PC-3 (cell line): ENCODE measurements around the gene WDFY1. TPM values are rescaled to one million over a fixed set of nuclear protein-coding genes. Genes with fewer than 3 reads are reported as not detected.

Experiments used
- ATAC-seq: fragments of 200-7000 bp; cut with Tn5 transposase; 2 replicates; pipeline ENCODE4 v1.9.1; 2020; ENCODE audit warnings: mild to moderate bottlenecking, moderate library complexity
- BruUV-seq: library from RNA; stranded (reverse); fragments of 400-500 nt; replicated peaks from 2 replicates; lab custom pipeline; 2021; lab: Mats Ljungman, UMichigan
- CTCF ChIA-PET: fragments of 300-600 bp; sonication (Branson Sonifier 250); formaldehyde crosslinking; loops from one replicate; lab custom pipeline; 2022; ENCODE audit warnings: antibody characterized with exemption; lab: Charles Lee
- POLR2A ChIA-PET: fragments of 300-600 bp; sonication (Branson Sonifier 250); formaldehyde crosslinking; loops from one replicate; lab custom pipeline; 2022; ENCODE audit warnings: antibody characterized with exemption; ENCODE audit not compliant: unreplicated experiment; lab: Charles Lee
- DNase-seq: peaks from one replicate; pipeline ENCODE4 v3.0.0-alpha.2; 2015
- H2AFZ ChIP-seq: fragments of 300-600 bp; sonication (generic); 2 replicates; pipeline ENCODE4 v1.6.0; 2016; ENCODE audit warnings: antibody characterized with exemption, low read length
- H3F3A ChIP-seq: fragments of 300-600 bp; sonication (generic); one replicate; pipeline ENCODE4 v1.6.0; 2017; ENCODE audit warnings: antibody characterized with exemption, low read length, control low read depth, mild to moderate bottlenecking; ENCODE audit not compliant: unreplicated experiment
- H3K27ac ChIP-seq: fragments of 300-600 bp; sonication (generic); 2 replicates; pipeline ENCODE4 v1.5.1; 2016; ENCODE audit warnings: mild to moderate bottlenecking, low read length
- H3K27me3 ChIP-seq: fragments of 300-600 bp; sonication (generic); 2 replicates; pipeline ENCODE4 v1.6.1; 2016; ENCODE audit warnings: low read length, mixed read lengths
- H3K36me3 ChIP-seq: fragments of 300-600 bp; sonication (generic); 2 replicates; pipeline ENCODE4 v1.6.1; 2016; ENCODE audit warnings: low read depth, mixed run types, low read length, mixed read lengths
- H3K4me1 ChIP-seq: fragments of 300-600 bp; sonication (generic); 2 replicates; pipeline ENCODE4 v1.5.1; 2016; ENCODE audit warnings: low read length; ENCODE audit not compliant: insufficient read depth
- H3K4me2 ChIP-seq: fragments of 300-600 bp; sonication (generic); 2 replicates; pipeline ENCODE4 v1.6.0; 2016; ENCODE audit warnings: low read length
- H3K4me3 ChIP-seq: fragments of 300-600 bp; sonication (generic); 2 replicates; pipeline ENCODE4 v1.5.1; 2016; ENCODE audit warnings: mild to moderate bottlenecking, low read length, mixed read lengths
- H3K79me2 ChIP-seq: fragments of 300-600 bp; sonication (generic); 2 replicates; pipeline ENCODE4 v1.6.1; 2017; ENCODE audit warnings: low read length, mixed read lengths
- H3K9ac ChIP-seq: fragments of 300-600 bp; sonication (generic); 2 replicates; pipeline ENCODE4 v1.6.0; 2016; ENCODE audit warnings: mild to moderate bottlenecking, low read length
- H3K9me2 ChIP-seq: fragments of 300-600 bp; sonication (generic); replicated peaks from 2 replicates; pipeline ENCODE4 v1.6.1; 2016; ENCODE audit warnings: mixed run types, low read length, mixed read lengths
- H3K9me3 ChIP-seq: fragments of 300-600 bp; sonication (generic); 2 replicates; pipeline ENCODE4 v1.6.1; 2016; ENCODE audit warnings: low read length, mixed read lengths
- H4K20me1 ChIP-seq: fragments of 300-600 bp; sonication (generic); 2 replicates; pipeline ENCODE4 v1.6.1; 2016; ENCODE audit warnings: low read length, mixed read lengths
- EZH2 ChIP-seq: fragments of 300-600 bp; sonication (generic); IDR thresholded peaks from one replicate; pipeline ENCODE4 v1.6.1; 2017; ENCODE audit warnings: antibody characterized with exemption, mild to moderate bottlenecking, low read length; ENCODE audit not compliant: unreplicated experiment
- EZH2phosphoT487 ChIP-seq: fragments of 300-600 bp; sonication (generic); IDR thresholded peaks from 2 replicates; pipeline ENCODE4 v1.6.1; 2018; ENCODE audit warnings: mild to moderate bottlenecking, antibody characterized with exemption, low read length, borderline replicate concordance
- intact Hi-C: fragments of 100-400 bp; cut with micrococcal nuclease; formaldehyde crosslinking; loops from 2 replicates; pipeline ENCODE4 v1.9.0; 2023
- total RNA-seq: library from RNA; depleted of rRNA; stranded (reverse); fragments of >200 nt; gene quantifications from 2 replicates; pipeline ENCODE4 v1.2.3, GENCODE V29; 2014
- TF ChIP-seq, protein P1 (sequence below): fragments of 300-600 bp; sonication (generic); conservative IDR thresholded peaks from 2 replicates; pipeline ENCODE4 v1.5.1; 2017; ENCODE audit warnings: antibody characterized with exemption, low read depth, mild to moderate bottlenecking, low read length

WDFY1 gene
- total RNA-seq, 1 experiment from 2014 or later, result 47.7 TPM

GRCh38 chr2:223900066-223900465 lies 45.1 kb downstream of the WDFY1 start:
- ATAC-seq, result no peak
- Histone ChIP-seq H3K36me3 (peaks cover 24% of the 10 kb centered on the region), H3K9me2 (no peaks in the 10 kb centered on the region), H3K79me2 (no peaks in the 10 kb centered on the region), H4K20me1 (0 out of 2 replicates have a peak, but pooled peaks cover under 1% of the 10 kb centered on the region), H3K4me2 (no peak overlapping the region), H2AFZ (no peak overlapping the region), H3K9ac (no peak overlapping the region), H3K27ac (no peak overlapping the region), H3F3A (no peaks in the 10 kb centered on the region), H3K4me3 (no peak overlapping the region), H3K9me3 (no peaks in the 10 kb centered on the region), H3K27me3 (no peaks in the 10 kb centered on the region), H3K4me1 (peaks cover 5% of the 10 kb centered on the region)
- no TSS peak for BruUV-seq
- CTCF ChIA-PET, result interaction anchor here (0.6 kb wide), 1 partner anchor 200 kb away, joined by 3 read pairs; no protein-coding TSS in a partner anchor
- no peak for DNase-seq
- POLR2A ChIA-PET, result no interaction called here
- intact Hi-C loops, result no loop called here
- TF ChIP-seq EZH2, result no peak
- TF ChIP-seq EZH2phosphoT487, result no peak
- TF ChIP-seq, protein P1, sequence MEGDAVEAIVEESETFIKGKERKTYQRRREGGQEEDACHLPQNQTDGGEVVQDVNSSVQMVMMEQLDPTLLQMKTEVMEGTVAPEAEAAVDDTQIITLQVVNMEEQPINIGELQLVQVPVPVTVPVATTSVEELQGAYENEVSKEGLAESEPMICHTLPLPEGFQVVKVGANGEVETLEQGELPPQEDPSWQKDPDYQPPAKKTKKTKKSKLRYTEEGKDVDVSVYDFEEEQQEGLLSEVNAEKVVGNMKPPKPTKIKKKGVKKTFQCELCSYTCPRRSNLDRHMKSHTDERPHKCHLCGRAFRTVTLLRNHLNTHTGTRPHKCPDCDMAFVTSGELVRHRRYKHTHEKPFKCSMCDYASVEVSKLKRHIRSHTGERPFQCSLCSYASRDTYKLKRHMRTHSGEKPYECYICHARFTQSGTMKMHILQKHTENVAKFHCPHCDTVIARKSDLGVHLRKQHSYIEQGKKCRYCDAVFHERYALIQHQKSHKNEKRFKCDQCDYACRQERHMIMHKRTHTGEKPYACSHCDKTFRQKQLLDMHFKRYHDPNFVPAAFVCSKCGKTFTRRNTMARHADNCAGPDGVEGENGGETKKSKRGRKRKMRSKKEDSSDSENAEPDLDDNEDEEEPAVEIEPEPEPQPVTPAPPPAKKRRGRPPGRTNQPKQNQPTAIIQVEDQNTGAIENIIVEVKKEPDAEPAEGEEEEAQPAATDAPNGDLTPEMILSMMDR, result no peak

DNA sequence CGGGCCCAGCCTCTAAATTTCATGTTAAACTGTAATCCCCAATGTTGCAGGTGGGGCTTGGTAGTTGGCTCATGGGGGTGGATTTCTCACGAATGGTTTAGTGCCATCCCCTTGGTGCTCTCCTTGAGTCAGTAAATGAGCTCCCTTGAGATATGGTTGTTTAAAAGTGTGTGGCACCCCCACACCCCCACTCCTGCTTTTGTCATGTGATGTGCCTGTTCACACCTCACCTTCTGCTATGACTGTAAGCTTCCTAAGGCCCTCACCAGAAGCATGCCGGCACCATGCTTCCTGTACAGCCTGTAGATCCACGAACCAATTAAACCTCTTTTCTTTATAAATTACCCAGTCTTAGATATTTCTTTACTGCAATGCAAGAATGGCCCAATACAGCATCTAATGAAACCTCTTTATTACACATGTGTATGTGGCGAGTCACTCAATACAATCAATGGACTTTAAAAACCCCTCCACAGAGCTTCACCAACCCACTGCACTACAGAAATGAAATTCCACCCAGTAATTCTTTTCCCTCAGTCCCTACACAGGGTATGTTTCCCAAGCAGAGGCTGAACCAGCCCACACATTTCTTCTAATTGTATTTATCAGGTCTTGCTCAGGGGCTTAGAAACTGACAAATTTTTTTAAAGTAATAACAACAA lies 47.3 kb downstream of the WDFY1 start:
- peaks cover 5% of the 10 kb centered on the region for H3K4me1 ChIP-seq
- H3K27me3 ChIP-seq, result no peaks in the 10 kb centered on the region
- H4K20me1 ChIP-seq, result no peaks in the 10 kb centered on the region
- H3K79me2 ChIP-seq, result no peaks in the 10 kb centered on the region
- intact Hi-C loops, result loop anchor here (5.0 kb wide), 1 partner anchor 45 kb away; no protein-coding TSS in a partner anchor
- no peak for DNase-seq
- TF ChIP-seq EZH2 (no peak), EZH2phosphoT487 (no peak)
- TF ChIP-seq, protein P1, result no peak
- no peak for ATAC-seq
- H3F3A ChIP-seq, result no peaks in the 10 kb centered on the region
- no peak overlapping the region for H3K4me2 ChIP-seq
- no peak overlapping the region for H3K27ac ChIP-seq
- no peak overlapping the region for H2AFZ ChIP-seq
- no peaks in the 10 kb centered on the region for H3K9me3 ChIP-seq
- H3K9me2 ChIP-seq, result no peaks in the 10 kb centered on the region
- H3K4me3 ChIP-seq, result no peak overlapping the region
- ChIA-PET POLR2A (no interaction called here), CTCF (no interaction called here)
- peaks cover 25% of the 10 kb centered on the region for H3K36me3 ChIP-seq
- BruUV-seq, result no TSS peak
- no peak overlapping the region for H3K9ac ChIP-seq

- Histone ChIP-seq H3K9ac (no peak overlapping the region), H3K4me1 (peaks cover 5% of the 10 kb centered on the region), H3K9me2 (no peaks in the 10 kb centered on the region), H3F3A (no peaks in the 10 kb centered on the region), H3K79me2 (no peaks in the 10 kb centered on the region), H3K36me3 (peaks cover 26% of the 10 kb centered on the region), H3K27me3 (no peaks in the 10 kb centered on the region), H3K4me2 (no peak overlapping the region), H4K20me1 (no peaks in the 10 kb centered on the region), H3K27ac (no peak overlapping the region), H3K9me3 (no peaks in the 10 kb centered on the region), H2AFZ (no peak overlapping the region), H3K4me3 (no peak overlapping the region)
- CTCF ChIA-PET, result no interaction called here
- TF ChIP-seq EZH2 (no peak), EZH2phosphoT487 (no peak)
- TF ChIP-seq, protein P1, result no peak
- DNase-seq, result no peak
- BruUV-seq, result no TSS peak
- intact Hi-C loops, result loop anchor here (5.0 kb wide), 1 partner anchor 45 kb away; no protein-coding TSS in a partner anchor
- ATAC-seq, result no peak
- POLR2A ChIA-PET, result no interaction called here
Measured at GRCh38 chr2:223896833-223897311, 48.3 kb downstream of the WDFY1 start.
